Transverse colon (tissue), 4 donors: ENCODE measurements around the gene SYNGR2. TPM values are rescaled to one million over a fixed set of nuclear protein-coding genes. Genes with fewer than 3 reads are reported as not detected.
A peak's percentile ranks its signal among the peaks of the same experiment; 100 is the strongest.

Experiments used
- DNase-seq: peaks from one replicate; pipeline ENCODE4 v3.0.0-alpha.2; 2019
- H3K27ac ChIP-seq, 4 donors: fragments of 200-600 bp; sonication (generic); 2 replicates each; pipeline ENCODE4 v1.5.1; 2016 to 2018; ENCODE audit warnings: inconsistent platforms in 4 of 4
- H3K27me3 ChIP-seq: fragments of 200-600 bp; sonication (generic); 2 replicates; pipeline ENCODE4 v1.5.1; 2017; ENCODE audit warnings: inconsistent platforms
- H3K36me3 ChIP-seq, 4 donors: fragments of 200-600 bp; sonication (generic); 2 replicates each; pipeline ENCODE4 v1.5.1; 2017 to 2019; ENCODE audit warnings: inconsistent platforms in 4 of 4
- H3K4me1 ChIP-seq, 4 donors: fragments of 200-600 bp; sonication (generic); 2 replicates each; pipeline ENCODE4 v1.5.1; 2017 to 2020; ENCODE audit warnings: inconsistent platforms in 4 of 4
- H3K4me3 ChIP-seq, 4 donors: fragments of 200-600 bp; sonication (generic); 1 replicate in 1 of 4; 2 replicates in 3 of 4; pipeline versions ENCODE4 v1.5.1 to v1.6.1; 2017 to 2019; ENCODE audit warnings: inconsistent platforms in 4 of 4
- H3K9me3 ChIP-seq, 2 donors: fragments of 200-600 bp; sonication (generic); 2 replicates each; pipeline ENCODE4 v1.5.1; 2017 to 2019; ENCODE audit warnings: inconsistent platforms in 2 of 2
- CTCF ChIP-seq, 5 experiments: fragments of 200-600 bp in 3 of 5; fragments of 450-650 bp in 2 of 5; sonication (generic) in 3 of 5; IDR thresholded peaks; 1 replicate in 2 of 5; 2 replicates in 3 of 5; pipeline ENCODE4 v1.5.1; 2016 to 2017; ENCODE audit warnings: antibody characterized with exemption in 5 of 5, inconsistent platforms in 3 of 5, mild to moderate bottlenecking in 2 of 5, moderate library complexity in 1 of 5
- EP300 ChIP-seq: sonication (generic); formaldehyde crosslinking; IDR thresholded peaks from one replicate; pipeline ENCODE4 v1.6.1; 2017; ENCODE audit warnings: antibody characterized with exemption, low read depth
- POLR2A ChIP-seq: fragments of 450-650 bp; IDR thresholded peaks from one replicate; pipeline ENCODE4 v1.6.1; 2016; ENCODE audit warnings: antibody characterized with exemption, mild to moderate bottlenecking, moderate library complexity
- POLR2AphosphoS5 ChIP-seq, 3 donors: sonication (generic); formaldehyde crosslinking; IDR thresholded peaks; one replicate each; pipeline ENCODE4 v1.6.1; 2016; ENCODE audit warnings: antibody characterized with exemption in 3 of 3
- WGBS, 2 donors: methylation state at CpG; one replicate each; pipeline ENCODE4 v1.1.5; 2018; ENCODE audit warnings: low coverage in 1 of 2; 5-methylcytosine and 5-hydroxymethylcytosine counted together
- in situ Hi-C, 4 donors: fragments of 200-750 bp; cut with MboI; loops; one replicate each; pipeline versions ENCODE4 v1.15.0 to v1.15.1; 2017; ENCODE audit warnings: low sequenced_read_pairs in 3 of 4, low pct_ligation_motif_present in 1 of 4, low pct_unique_long_range_greater_than_20kb in 1 of 4
- intact Hi-C: fragments of 100-400 bp; cut with DNase I; formaldehyde crosslinking; loops from one replicate; pipeline ENCODE4 v1.15.1; 2023; ENCODE audit warnings: low total_unique reads
- total RNA-seq, 4 donors: library from RNA; depleted of rRNA; stranded (reverse); fragments of >200 nt; gene quantifications; one replicate each; pipeline ENCODE4 v1.1.0, GENCODE V29; 2016

SYNGR2 gene
- total RNA-seq, 4 donors from 2014 or later: 102 to 121 (median 106) TPM

GRCh38 chr17:78131172-78132083, 37.0 kb upstream of the SYNGR2 start:
- H3K9me3 ChIP-seq: no peaks in the 10 kb centered on the region
- H3K27ac ChIP-seq: peak overlapping the region; percentile 88 to 91 (median 90)
- peaks cover 15 to 53% (median 44%) of the 10 kb centered on the region in 4 donors for H3K4me1 ChIP-seq
- intact Hi-C loops: no loop called here
- in situ Hi-C loops: no loop called here
- peak; percentile 32 for DNase-seq
- TF ChIP-seq POLR2A (no peak), POLR2AphosphoS5 (IDR thresholded peaks at IDR 0.05) (no peak), CTCF (IDR thresholded peaks at IDR 0.05) (no peak), EP300 (no peak)
- H3K4me3 ChIP-seq: peak overlapping the region; percentile 7 to 48 (median 25)
- WGBS, 2 donors: 36% methylated on average over 10 of the region's 74 CpGs; no CpG with 5 or more reads in 1 of the 2 donors
- H3K36me3 ChIP-seq: no peaks in the 10 kb centered on the region
- peaks cover 16% of the 10 kb centered on the region for H3K27me3 ChIP-seq

- H3K36me3 ChIP-seq: no peaks in the 10 kb centered on the region
- in situ Hi-C loops: no loop called here
- H3K4me3 ChIP-seq: peak overlapping the region in 3 of 4 donors; percentile 7 to 48 (median 33)
- DNase-seq: peak; percentile 83
- peaks cover 16% of the 10 kb centered on the region for H3K27me3 ChIP-seq
- intact Hi-C loops: no loop called here
- TF ChIP-seq POLR2AphosphoS5 (IDR thresholded peaks at IDR 0.05) (peak in 2 of 3 donors; percentile 32 to 46), CTCF (IDR thresholded peaks at IDR 0.05) (no peak)
- H3K27ac ChIP-seq: peak overlapping the region; percentile 88 to 91 (median 90)
- 13% methylated on average over 15 of the region's 38 CpGs; no CpG with 5 or more reads in 1 of the 2 donors for WGBS, 2 donors
- H3K4me1 ChIP-seq: peaks cover 15 to 46% (median 38%) of the 10 kb centered on the region in 4 donors
- H3K9me3 ChIP-seq: no peaks in the 10 kb centered on the region
These were observed 36.2 kb upstream of the SYNGR2 start for GRCh38 chr17:78132084-78132676.

- peak overlapping the region; percentile 88 to 91 (median 90) for H3K27ac ChIP-seq
- in situ Hi-C loops: no loop called here
- no peaks in the 10 kb centered on the region for H3K36me3 ChIP-seq
- DNase-seq: no peak
- peaks cover 15 to 46% (median 33%) of the 10 kb centered on the region in 4 donors for H3K4me1 ChIP-seq
- no peaks in the 10 kb centered on the region for H3K9me3 ChIP-seq
- WGBS, 2 donors: 72% methylated on average over 9 of the region's 9 CpGs; no CpG with 5 or more reads in 1 of the 2 donors
- no peak for TF ChIP-seq EP300
- TF ChIP-seq POLR2AphosphoS5 (IDR thresholded peaks at IDR 0.05): no peak
- no peak for TF ChIP-seq CTCF (IDR thresholded peaks at IDR 0.05)
- TF ChIP-seq POLR2A: no peak
- peaks cover 16% of the 10 kb centered on the region for H3K27me3 ChIP-seq
- H3K4me3 ChIP-seq: peak overlapping the region in 1 of 4 donors; percentile 48
- intact Hi-C loops: no loop called here
These were observed 35.6 kb upstream of the SYNGR2 start for GRCh38 chr17:78132767-78133178.
